GM12865 (cell line): ENCODE data around the gene MAEL.

Experiments
- DNase-seq: peaks from one replicate; pipeline ENCODE4 v3.0.0; 2010; ENCODE audit warnings: low read depth
- H3K4me3 ChIP-seq: 2 replicates; pipeline ENCODE4 v1.5.1; 2011; ENCODE audit warnings: mild to moderate bottlenecking, low read depth, low read length, control low read depth
- TF ChIP-seq, protein P1 (sequence below): IDR thresholded peaks from 2 replicates; pipeline ENCODE4 v1.5.1; 2011; ENCODE audit warnings: low read length, control low read depth, low read depth, inconsistent platforms; ENCODE audit not compliant: insufficient read depth; ENCODE audit errors: missing control alignments

Gene MAEL

GRCh38 chr1:167000546-167000945, 11.5 kb downstream of the MAEL start:
- TF ChIP-seq, protein P1, sequence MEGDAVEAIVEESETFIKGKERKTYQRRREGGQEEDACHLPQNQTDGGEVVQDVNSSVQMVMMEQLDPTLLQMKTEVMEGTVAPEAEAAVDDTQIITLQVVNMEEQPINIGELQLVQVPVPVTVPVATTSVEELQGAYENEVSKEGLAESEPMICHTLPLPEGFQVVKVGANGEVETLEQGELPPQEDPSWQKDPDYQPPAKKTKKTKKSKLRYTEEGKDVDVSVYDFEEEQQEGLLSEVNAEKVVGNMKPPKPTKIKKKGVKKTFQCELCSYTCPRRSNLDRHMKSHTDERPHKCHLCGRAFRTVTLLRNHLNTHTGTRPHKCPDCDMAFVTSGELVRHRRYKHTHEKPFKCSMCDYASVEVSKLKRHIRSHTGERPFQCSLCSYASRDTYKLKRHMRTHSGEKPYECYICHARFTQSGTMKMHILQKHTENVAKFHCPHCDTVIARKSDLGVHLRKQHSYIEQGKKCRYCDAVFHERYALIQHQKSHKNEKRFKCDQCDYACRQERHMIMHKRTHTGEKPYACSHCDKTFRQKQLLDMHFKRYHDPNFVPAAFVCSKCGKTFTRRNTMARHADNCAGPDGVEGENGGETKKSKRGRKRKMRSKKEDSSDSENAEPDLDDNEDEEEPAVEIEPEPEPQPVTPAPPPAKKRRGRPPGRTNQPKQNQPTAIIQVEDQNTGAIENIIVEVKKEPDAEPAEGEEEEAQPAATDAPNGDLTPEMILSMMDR: no peak
- H3K4me3 ChIP-seq: no peak overlapping the region
- DNase-seq: no peak

DNA sequence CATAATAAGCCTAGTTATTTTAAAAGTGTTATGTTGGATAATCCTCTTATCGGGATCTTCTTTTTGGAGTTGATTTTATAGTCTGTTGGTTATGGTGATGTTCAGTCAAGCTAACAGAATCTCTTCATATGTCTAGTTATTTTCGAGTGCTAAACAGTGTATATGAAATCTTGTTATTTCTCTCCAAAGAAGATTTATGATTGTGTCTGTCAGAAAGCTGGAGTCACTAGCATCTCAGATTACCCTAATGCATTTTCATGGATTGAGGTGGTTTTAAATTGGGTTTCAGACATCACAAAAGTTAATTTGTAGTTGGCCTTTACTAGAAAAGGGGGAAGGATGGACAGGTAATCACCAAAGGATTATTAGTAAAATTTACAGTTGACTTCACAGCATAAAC, 13.3 kb downstream of the MAEL start:
- no peak overlapping the region for H3K4me3 ChIP-seq
- no peak for DNase-seq
- TF ChIP-seq, protein P1: no peak

- TF ChIP-seq, protein P1: no peak
- DNase-seq: no peak
- H3K4me3 ChIP-seq: no peak overlapping the region
Observed at GRCh38 chr1:167003711-167004110, 14.6 kb downstream of the MAEL start.

- DNase-seq: no peak
- no peak overlapping the region for H3K4me3 ChIP-seq
- TF ChIP-seq, protein P1: no peak
Observed at GRCh38 chr1:167011560-167012191, 22.6 kb downstream of the MAEL start.

GRCh38 chr1:167012570-167012969, 23.5 kb downstream of the MAEL start:
- no peak overlapping the region for H3K4me3 ChIP-seq
- DNase-seq: no peak
- TF ChIP-seq, protein P1: no peak

GRCh38 chr1:167013108-167013929, 24.2 kb downstream of the MAEL start:
- H3K4me3 ChIP-seq: no peak overlapping the region
- TF ChIP-seq, protein P1: no peak
- DNase-seq: no peak
